Superior temporal gyrus (tissue), 1 donor: ENCODE results near the gene DAW1.
A peak's percentile ranks its signal among the peaks of the same experiment; 100 is the strongest.
"Not testable (repeated sequence)": the region's sequence is repeated elsewhere in the genome, so short reads cannot be mapped to it uniquely, and the experiment has no call there.

Experiments
- DNase-seq: peaks from one replicate; pipeline ENCODE4 v3.0.0-alpha.2; 2016; ENCODE audit errors: extremely low spot score

The DAW1 gene

GRCh38 chr2:227871375-227871791 lies at the start of gene DAW1:
Gene DAW1 (plus strand): TSS chr2:227871631. CDS start chr2:227871690, 59 bp downstream.
- peak; percentile 39 for DNase-seq

GRCh38 chr2:227822416-227823003 lies 48.9 kb upstream of the DAW1 start:
- no peak for DNase-seq

DNA sequence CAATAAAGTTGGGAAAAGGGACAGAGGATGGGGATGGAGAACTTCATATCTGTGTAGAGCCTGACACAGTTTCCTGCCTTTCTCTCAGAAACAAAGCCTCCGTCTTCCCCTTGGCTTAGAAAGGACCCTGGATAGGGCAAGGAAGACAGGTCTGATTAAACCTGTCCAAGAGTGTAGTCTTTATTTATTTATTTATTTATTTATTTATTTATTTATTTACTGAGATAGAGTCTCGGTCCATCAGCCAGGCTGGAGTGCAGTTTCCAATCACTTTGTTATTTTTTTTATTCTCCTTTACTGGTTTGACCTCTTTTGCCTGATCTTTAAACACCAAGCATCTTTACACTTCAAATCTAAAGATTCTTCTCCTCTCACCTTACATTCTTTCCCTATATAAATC lies 47.5 kb upstream of the DAW1 start:
- DNase-seq, result no peak

DNA sequence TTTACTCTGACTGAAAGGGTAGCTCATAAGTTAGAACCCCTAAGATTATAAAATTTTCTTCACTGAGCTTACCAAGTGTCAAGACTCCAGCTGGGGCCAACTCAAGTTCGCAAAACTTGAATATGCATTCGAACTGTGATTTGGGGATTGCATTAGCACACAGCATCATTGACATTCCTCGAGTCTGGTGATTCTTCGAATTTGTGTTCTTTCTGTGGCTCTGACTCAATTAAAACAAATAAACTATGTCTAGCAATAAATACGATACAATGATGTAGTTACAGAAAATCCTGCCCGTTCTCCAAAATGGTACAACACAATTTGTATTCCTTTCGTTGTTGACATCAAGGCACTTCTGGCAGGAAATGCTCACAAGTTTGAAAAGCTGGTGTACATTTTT lies 46.7 kb upstream of the DAW1 start:
- no peak for DNase-seq

DNA sequence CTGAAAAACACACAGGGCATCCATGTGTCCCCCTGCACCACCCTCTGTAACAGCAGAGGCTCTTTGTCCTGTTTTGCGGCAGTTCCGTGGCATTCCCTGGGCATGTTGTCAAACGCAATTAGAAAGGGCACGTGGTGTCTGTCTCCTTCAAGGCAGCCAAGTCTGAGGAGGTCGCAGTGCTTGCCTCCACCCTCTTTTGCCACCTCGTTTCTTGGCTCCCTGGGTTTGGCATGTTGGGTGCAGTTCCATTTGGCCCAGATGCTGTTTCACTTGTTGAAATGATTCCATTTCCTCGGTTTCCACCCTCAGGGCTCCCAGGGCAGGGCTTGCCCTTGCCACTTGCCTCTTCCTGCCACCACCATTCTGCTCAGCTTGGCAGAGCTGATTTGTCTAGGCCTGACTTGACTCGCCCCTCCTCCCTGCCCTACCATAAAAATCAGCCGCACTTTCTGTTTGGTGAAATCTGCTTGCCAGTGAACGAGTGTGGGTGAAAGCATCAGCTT lies 45.4 kb upstream of the DAW1 start:
- peak; percentile 20 for DNase-seq

DNA sequence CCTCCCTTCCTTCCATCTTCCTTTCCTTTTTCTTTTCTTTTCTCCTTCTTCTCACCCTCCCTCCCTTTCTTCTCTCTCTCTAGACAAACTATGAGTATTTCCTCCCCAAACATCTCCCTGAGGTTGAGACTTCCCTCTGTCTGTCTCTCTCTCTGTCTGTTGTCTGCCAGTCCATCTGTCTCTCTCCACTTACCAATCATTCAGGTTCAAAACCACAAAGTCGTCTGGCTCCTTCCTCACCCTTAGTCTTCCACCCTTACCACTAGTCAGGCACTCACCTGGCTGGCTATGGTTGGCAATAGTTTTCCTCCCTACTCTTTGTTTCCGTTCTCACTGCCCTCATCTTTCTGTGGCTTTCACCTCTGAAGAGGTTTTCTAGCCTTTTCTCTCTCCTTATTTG lies 44.9 kb upstream of the DAW1 start:
- no peak for DNase-seq

GRCh38 chr2:227827143-227827542 lies 44.3 kb upstream of the DAW1 start:
- no peak for DNase-seq

DNA sequence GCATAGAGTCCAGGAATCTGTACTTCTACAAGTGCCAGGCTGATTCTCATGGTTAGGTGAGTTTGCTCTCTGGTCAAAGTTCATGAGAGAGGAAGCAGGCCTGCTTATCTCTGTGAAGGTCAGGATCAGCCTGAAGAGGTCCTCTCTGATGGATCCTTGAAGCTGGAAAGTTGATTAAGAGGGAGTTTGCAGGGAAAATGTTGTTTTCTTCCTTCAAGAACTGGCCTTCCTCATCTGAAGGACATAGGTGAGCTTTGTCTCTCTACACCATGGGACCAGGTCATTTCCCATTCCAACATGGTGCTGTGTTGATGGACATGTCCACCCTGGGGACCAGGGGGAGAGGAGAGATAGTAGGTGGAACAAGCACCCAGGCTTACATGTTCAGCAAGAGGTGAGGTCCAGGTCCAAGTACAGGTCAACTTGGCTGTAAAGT lies 42.9 kb upstream of the DAW1 start:
- DNase-seq, result no peak

- DNase-seq, result no peak
These were observed 42.1 kb upstream of the DAW1 start for GRCh38 chr2:227829337-227829736.

DNA sequence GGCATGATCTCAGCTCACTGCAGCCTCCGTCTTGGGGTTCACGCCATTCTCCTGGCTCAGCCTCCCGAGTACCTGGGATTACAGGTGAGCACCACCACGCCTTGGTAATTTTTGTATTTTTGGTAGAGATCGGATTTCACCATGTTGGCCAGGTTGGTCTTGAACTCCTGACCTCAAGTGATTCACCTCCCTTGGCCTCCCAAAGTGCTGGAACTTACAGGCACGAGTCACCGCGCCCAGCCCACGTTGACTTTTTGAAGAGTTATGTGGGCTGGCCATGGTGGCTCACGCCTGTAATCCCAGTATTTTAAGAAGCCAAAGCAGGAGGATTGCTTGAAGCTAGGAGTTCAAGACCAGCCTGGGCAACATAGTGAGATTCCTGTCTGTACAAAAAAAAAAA lies 37.0 kb upstream of the DAW1 start:
- no peak for DNase-seq

DNA sequence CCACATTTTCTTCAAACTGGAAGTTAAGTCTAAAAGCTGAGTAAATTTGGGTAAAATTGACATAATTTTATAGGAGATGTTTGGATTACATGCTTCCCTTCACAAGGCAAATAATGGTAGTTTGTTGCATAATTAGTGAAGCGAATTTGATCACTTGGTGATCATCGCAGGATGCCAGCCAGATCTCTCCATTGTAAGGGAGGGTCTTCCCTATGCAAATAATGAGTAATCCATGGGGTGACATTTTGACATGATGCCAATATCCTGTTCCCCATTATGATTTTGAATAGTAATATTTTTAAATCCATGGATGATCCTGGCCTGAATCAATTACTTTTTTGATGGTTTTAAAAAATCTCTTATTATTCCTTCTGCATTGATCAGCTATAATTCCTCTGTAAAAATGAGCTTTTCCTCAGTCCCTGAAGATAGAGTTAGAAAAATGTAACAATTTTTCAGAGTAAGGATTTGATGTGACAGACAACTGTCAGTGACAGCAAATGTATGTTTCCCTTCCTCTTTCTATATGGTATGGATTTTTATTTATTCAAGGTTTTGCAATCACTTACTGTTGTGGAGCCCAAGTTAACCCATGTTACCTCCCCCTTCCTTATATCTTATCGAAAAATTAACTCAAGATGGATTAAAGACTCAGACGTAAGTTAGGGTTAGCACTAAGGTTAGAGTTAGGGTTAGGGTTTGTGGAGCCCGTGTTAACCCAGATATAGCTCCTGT lies 36.3 kb upstream of the DAW1 start:
- DNase-seq, result no peak

- DNase-seq, result not testable (repeated sequence)
These were observed 31.9 kb upstream of the DAW1 start for GRCh38 chr2:227839339-227840129.

DNA sequence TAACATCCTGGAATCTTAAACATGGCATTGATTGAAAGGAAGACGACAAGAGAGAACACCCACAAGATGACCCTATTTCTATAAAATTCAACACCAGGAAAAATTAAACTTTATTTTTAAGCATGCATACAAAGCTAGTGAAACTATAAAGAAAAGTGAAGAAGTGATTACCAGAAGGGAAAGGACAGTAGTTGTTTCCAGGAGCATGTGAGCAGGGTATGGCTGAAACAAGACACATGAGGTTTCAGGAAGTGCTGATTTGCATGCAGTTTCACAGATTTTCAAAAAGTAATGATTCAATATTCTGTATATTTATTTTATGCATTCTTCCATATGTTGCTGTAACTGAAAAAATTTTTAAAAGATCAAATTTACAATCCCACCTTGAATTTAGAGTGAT lies 24.6 kb upstream of the DAW1 start:
- no peak for DNase-seq

DNA sequence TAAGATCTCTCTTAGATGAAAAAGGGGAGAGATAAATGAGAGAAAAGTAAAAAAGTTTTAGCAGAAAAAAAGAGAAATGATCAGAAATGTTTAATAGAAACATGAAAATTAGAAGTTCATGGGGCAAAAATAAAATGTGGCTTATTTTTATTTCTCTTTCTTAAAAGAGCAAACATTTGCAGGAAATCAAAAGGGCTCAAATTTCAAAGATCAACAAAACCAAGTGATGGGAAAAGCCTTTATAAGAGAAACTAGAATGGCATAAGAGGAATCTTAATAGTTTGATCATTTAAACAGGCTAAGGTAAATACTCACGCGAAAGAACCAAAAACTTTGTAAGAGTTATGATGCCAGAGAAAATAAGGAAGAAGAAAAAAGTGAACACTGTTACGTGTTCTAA lies 23.3 kb upstream of the DAW1 start:
- DNase-seq, result no peak

DNA sequence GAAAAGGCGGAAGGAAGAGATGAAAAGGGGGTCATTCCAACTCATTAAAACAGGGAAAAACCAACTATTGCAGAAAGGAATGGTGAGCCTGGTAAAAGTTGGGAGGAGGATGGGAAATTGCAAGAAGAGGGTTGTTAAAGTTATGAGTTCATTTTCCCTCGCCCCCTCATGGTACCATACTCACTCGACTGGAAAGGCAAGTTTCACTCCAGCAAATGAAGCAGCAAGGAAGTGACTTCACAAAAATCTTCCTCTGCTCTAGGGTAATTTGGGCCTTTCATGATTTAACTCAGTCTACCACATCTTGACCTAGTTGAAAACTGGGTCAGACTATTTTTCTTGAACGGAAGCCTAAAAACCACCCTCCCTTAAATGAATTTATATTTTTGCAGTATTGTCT lies 22.8 kb upstream of the DAW1 start:
- DNase-seq, result no peak

GRCh38 chr2:227849906-227850305 lies 21.5 kb upstream of the DAW1 start:
- no peak for DNase-seq

GRCh38 chr2:227853204-227853629 lies 18.2 kb upstream of the DAW1 start:
- DNase-seq, result no peak

DNA sequence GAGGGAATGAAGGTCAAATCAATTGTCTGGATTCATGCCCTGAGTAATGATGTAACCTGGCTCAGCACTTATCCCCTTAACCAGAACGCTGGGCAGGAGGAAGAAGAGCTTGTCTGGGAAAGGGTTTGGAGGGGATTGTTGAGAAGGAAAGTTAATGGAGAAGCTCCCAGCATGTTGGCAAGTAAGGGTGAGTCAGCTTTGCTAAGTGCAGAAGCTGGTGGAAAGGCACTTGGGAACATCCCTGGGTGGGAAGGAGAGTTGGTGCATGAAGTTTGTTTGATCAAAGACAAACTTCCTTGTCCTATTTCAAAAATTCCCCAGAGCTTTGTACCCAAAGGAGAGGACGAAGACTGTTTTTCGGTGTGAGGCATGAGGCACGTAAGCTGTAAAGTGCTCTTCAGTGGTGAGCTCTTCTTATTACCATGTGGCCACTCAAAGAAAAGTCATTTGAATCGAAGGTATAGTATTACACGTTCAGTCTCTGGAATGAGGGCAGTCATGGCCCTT lies 17.6 kb upstream of the DAW1 start:
- no peak for DNase-seq

- DNase-seq, result no peak
These were observed 16.0 kb upstream of the DAW1 start for GRCh38 chr2:227855440-227855839.

- DNase-seq, result no peak
These were observed 14.7 kb upstream of the DAW1 start for GRCh38 chr2:227856697-227857096.

DNA sequence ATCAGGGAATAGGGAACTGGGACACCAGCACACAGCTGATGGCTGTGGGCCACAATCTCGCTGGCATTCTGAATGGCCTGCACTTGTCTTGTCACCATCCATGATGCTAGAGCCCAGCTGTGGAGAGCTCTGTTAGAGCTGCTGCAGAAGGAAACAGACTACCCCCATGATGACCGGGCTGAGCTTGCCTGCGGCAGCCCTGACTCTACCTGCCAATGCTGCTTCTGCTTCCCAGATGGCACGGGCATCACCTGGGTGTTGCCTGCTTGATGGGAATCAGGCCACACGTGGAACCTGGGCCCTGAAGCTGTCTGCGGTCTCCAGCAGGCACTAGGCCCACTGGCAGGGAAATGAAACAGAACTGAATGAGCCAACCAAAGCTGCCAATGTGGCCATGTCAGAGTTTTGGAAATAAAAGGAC lies 11.2 kb upstream of the DAW1 start:
- DNase-seq, result peak; percentile 79

DNA sequence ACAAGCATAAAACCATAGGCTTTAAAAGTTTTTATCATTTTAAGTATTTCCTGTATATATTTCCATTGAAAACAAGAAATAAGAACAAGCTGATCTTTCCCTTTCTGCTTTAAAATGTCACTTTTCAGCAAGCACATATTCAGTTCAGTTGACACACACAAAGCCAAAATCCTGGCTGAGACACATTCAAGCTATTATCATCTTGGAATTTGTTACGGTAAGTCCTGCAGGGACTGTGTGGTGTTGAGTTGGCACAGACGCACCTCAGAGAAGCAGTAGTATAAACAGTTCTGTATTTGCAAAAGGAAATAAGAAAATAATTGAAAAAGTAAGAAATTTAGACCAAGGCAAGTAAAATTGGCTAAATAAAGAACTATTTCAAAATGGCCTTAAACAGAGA lies 10.4 kb upstream of the DAW1 start:
- DNase-seq, result peak; percentile 44
